HL-60 (cell line): ENCODE results near the gene MACROD2.

ENCODE experiments used
- DNase-seq, 2 experiments: peaks; one replicate each; pipeline ENCODE4 v3.0.0-alpha.2; 2010 to 2020; ENCODE audit warnings: low read depth in 1 of 2, low spot score in 1 of 2
- H3K27ac ChIP-seq: fragments of 250-450 bp; sonication (Bioruptor Pico); replicated peaks from 2 replicates; pipeline ENCODE4 v1.5.1; 2020; ENCODE audit warnings: mild to moderate bottlenecking, moderate library complexity
- H3K27me3 ChIP-seq: fragments of 250-450 bp; sonication (Bioruptor Pico); 2 replicates; pipeline ENCODE4 v1.5.1; 2021; ENCODE audit warnings: mild to moderate bottlenecking, moderate library complexity; ENCODE audit not compliant: insufficient read depth, poor library complexity, severe bottlenecking
- H3K4me3 ChIP-seq: replicated peaks from 2 replicates; pipeline ENCODE4 v1.5.1; 2011; ENCODE audit warnings: mild to moderate bottlenecking, control low read depth, low read length; ENCODE audit not compliant: insufficient read depth
- GABPA ChIP-seq: IDR thresholded peaks from 2 replicates; pipeline ENCODE4 v1.6.1; 2012; ENCODE audit warnings: low read depth
- POLR2AphosphoS5 ChIP-seq: IDR thresholded peaks from 2 replicates; pipeline ENCODE4 v1.6.1; 2012; ENCODE audit warnings: low read depth
- REST ChIP-seq: IDR thresholded peaks from 2 replicates; pipeline ENCODE4 v1.6.1; 2012; ENCODE audit warnings: low read depth; ENCODE audit not compliant: insufficient replicate concordance
- SPI1 ChIP-seq: IDR thresholded peaks from 2 replicates; pipeline ENCODE4 v1.6.1; 2012; ENCODE audit warnings: low read depth, mild to moderate bottlenecking, borderline replicate concordance
- TF ChIP-seq, protein P1 (sequence below): IDR thresholded peaks from one replicate; pipeline ENCODE4 v1.5.1; 2011; ENCODE audit warnings: low read length, control low read depth, inconsistent platforms; ENCODE audit not compliant: insufficient read depth

MACROD2 gene

GRCh38 chr20:14259689-14260088, 264.4 kb downstream of the MACROD2 start:
- DNase-seq = no peak
- no peak overlapping the region for H3K4me3 ChIP-seq
- H3K27ac ChIP-seq = no peak overlapping the region
- TF ChIP-seq GABPA (no peak), REST (no peak), POLR2AphosphoS5 (no peak), SPI1 (no peak)
- TF ChIP-seq, protein P1, sequence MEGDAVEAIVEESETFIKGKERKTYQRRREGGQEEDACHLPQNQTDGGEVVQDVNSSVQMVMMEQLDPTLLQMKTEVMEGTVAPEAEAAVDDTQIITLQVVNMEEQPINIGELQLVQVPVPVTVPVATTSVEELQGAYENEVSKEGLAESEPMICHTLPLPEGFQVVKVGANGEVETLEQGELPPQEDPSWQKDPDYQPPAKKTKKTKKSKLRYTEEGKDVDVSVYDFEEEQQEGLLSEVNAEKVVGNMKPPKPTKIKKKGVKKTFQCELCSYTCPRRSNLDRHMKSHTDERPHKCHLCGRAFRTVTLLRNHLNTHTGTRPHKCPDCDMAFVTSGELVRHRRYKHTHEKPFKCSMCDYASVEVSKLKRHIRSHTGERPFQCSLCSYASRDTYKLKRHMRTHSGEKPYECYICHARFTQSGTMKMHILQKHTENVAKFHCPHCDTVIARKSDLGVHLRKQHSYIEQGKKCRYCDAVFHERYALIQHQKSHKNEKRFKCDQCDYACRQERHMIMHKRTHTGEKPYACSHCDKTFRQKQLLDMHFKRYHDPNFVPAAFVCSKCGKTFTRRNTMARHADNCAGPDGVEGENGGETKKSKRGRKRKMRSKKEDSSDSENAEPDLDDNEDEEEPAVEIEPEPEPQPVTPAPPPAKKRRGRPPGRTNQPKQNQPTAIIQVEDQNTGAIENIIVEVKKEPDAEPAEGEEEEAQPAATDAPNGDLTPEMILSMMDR = no peak
- no peaks in the 10 kb centered on the region for H3K27me3 ChIP-seq

DNA sequence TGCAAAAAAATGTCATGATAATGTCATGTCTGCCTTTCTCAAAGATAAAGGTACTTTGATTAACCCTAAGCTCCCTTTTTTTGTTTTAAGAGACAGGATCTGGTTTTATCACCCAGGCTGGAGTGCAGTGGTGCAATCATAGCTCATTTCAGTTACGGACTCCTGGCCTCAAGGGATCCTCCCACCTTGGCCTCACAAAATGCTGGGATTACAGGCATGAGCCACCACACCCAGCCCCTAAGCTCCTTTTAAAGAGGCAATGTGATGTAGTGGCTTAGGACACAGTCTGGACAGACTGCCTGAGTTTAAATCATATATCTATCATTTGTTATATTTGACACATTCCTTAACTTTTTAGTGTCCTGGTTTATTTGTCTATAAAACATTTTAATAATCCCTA, 265.1 kb downstream of the MACROD2 start:
- Histone ChIP-seq H3K27me3 (no peaks in the 10 kb centered on the region), H3K4me3 (no peak overlapping the region), H3K27ac (no peak overlapping the region)
- DNase-seq = no peak
- TF ChIP-seq REST = no peak
- no peak for TF ChIP-seq GABPA
- TF ChIP-seq, protein P1 = no peak
- no peak for TF ChIP-seq POLR2AphosphoS5
- TF ChIP-seq SPI1 = no peak

DNA sequence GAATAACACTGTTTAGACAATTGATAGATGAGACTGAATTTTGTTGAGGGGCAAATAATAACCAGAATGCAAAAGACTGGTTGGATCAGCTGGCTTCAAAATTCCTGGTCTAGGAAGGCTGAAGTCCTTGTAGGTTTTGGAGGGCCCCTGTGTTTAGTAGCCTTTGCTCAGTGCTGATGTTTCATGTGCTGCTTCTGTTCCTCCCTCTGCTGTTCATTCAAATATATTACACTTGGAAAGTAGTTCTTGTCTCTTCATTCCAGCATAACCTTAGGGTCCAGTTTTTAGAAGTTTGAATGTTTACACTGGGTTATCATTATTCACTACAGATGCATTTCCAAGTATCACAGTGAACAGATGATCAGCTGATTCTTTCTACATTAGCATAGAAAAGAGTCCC, 269.6 kb downstream of the MACROD2 start:
- Histone ChIP-seq H3K4me3 (no peak overlapping the region), H3K27ac (no peak overlapping the region), H3K27me3 (no peaks in the 10 kb centered on the region)
- DNase-seq = no peak
- TF ChIP-seq, protein P1 = no peak
- no peak for TF ChIP-seq SPI1
- no peak for TF ChIP-seq REST
- no peak for TF ChIP-seq GABPA
- TF ChIP-seq POLR2AphosphoS5 = no peak
